Ovary (tissue), 9 donors: ENCODE data around the gene ZSWIM6. TPM values are rescaled to one million over a fixed set of nuclear protein-coding genes. Genes with fewer than 3 reads are reported as not detected.

Experiments
- DNase-seq, 5 donors: peaks; one replicate each; pipeline ENCODE4 v3.0.0-alpha.2; 2019 to 2020
- H3K27ac ChIP-seq, 2 donors: fragments of 200-600 bp; one replicate each; pipeline versions ENCODE4 v1.5.1 to v1.8.0; 2019 to 2022
- H3K27me3 ChIP-seq: fragments of 200-600 bp; one replicate; pipeline ENCODE4 v1.8.0; 2022
- H3K36me3 ChIP-seq: fragments of 200-600 bp; sonication (generic); one replicate; pipeline ENCODE4 v1.5.1; 2019
- H3K4me1 ChIP-seq: one replicate; pipeline ENCODE4 v1.8.1; 2013; ENCODE audit warnings: mild to moderate bottlenecking, moderate library complexity; ENCODE audit not compliant: insufficient read depth
- H3K4me3 ChIP-seq: fragments of 200-600 bp; sonication (generic); one replicate; pipeline ENCODE4 v1.5.1; 2017
- H3K9me3 ChIP-seq, 2 donors: fragments of 200-600 bp in 1 of 2; sonication (generic) in 1 of 2; one replicate each; pipeline versions ENCODE4 v1.5.1 to v1.8.1; 2013 to 2019; ENCODE audit warnings: mild to moderate bottlenecking in 1 of 2, moderate library complexity in 1 of 2
- CTCF ChIP-seq, 3 donors: fragments of 450-650 bp in 2 of 3; fragments of 200-600 bp in 1 of 3; IDR thresholded peaks; one replicate each; pipeline versions ENCODE4 v1.5.1 to v1.8.0; 2016 to 2022; ENCODE audit warnings: antibody characterized with exemption in 3 of 3, mild to moderate bottlenecking in 1 of 3
- EP300 ChIP-seq: sonication (generic); formaldehyde crosslinking; IDR thresholded peaks from one replicate; pipeline ENCODE4 v1.6.1; 2017; ENCODE audit warnings: antibody characterized with exemption
- POLR2A ChIP-seq: fragments of 450-650 bp; IDR thresholded peaks from one replicate; pipeline ENCODE4 v1.6.1; 2017; ENCODE audit warnings: antibody characterized with exemption, mild to moderate bottlenecking, moderate library complexity
- WGBS, 3 donors: extraction: QIAGEN DNeasy Blood & Tissue Kit in 1 of 3; methylation state at CpG; one replicate each; pipeline versions ENCODE4 v1.1.5 to v1.1.7; 2013 to 2017; 5-methylcytosine and 5-hydroxymethylcytosine counted together
- intact Hi-C, 4 donors: fragments of 100-400 bp; cut with DNase I; formaldehyde crosslinking; loops; one replicate each; pipeline versions ENCODE4 v1.11.0 to v1.15.1; 2022 to 2023
- polyA plus RNA-seq, 2 donors: library from polyadenylated mRNA; stranded (reverse); fragments of 200-250 nt in 1 of 2; fragments of 350-450 nt in 1 of 2; fragmentation: Illumina TruSeq in 1 of 2; extraction: RNeasy Lipid Tissue Mini Kit (QIAGEN cat#74804) in 1 of 2; gene quantifications; one replicate each; pipeline ENCODE4 v1.2.3, GENCODE V29; 2013 to 2014
- total RNA-seq, 7 donors: library from RNA; depleted of rRNA in 2 of 7; stranded (reverse); fragments of >200 nt in 2 of 7; fragmentation: NEBNext Ultra II Directional in 3 of 7; extraction: Animal tissue kit (Norgen Biotek cat#: 25700) in 3 of 7; gene quantifications; one replicate each; pipeline versions ENCODE4 v1.1.0 to v1.2.4, GENCODE V29; 2016 to 2023
- donor health status: DM: no; HTN: no; CAD: no; lungs with moderate emphysema.
- donor health status: DM: no; HTN: no; CAD: no.
- donor health status: Bipolar disorder and iron deficiency.
- donor health status: DM: yes; HTN: yes; CAD: no.
- donor health status: DM: no; HTN: no; CAD: no.
- donor health status: DM: yes; HTN: yes; CAD: no.

Gene ZSWIM6
- total and polyA plus RNA-seq, 9 donors, result 4.1 to 15.3 (median 10.6) TPM

GRCh38 chr5:61287474-61287873 lies 44.6 kb upstream of the ZSWIM6 start:
- DNase-seq, result no peak
- Histone ChIP-seq H3K27ac (no peak overlapping the region), H3K36me3 (no peaks in the 10 kb centered on the region), H3K4me1 (peaks cover 4% of the 10 kb centered on the region), H3K9me3 (no peaks in the 10 kb centered on the region), H3K4me3 (no peak overlapping the region), H3K27me3 (no peaks in the 10 kb centered on the region)
- intact Hi-C loops, result no loop called here
- no peak for TF ChIP-seq CTCF (IDR thresholded peaks at IDR 0.05)
- 84 to 87% (median 85%) methylated on average over 3 of the region's 3 CpGs for WGBS, 3 donors

DNA sequence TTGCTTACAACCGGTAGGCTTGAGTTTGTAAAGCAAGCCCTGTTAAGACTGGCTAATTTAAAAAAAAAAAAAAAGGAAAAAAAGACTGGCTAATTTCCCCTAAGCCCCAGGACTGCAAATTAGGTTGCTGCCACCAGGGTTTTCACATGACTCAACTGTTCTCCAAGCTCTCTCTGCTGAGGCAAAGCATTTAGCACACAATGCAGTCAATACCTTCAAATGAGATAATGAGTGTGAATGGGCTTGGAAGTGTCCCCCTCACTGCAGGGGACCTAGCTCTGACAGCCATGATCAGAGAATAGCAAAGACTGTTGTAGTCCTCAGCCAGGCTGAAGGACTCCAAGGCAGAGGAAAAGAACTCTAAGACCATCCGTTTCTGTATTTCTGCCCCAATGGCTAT lies 42.8 kb upstream of the ZSWIM6 start:
- 82 to 87% (median 84%) methylated on average over 2 of the region's 2 CpGs for WGBS, 3 donors

GRCh38 chr5:61289669-61290306 lies 42.3 kb upstream of the ZSWIM6 start:
- 86 to 91% (median 90%) methylated on average over 7 of the region's 7 CpGs for WGBS, 3 donors
- DNase-seq, result no peak
- TF ChIP-seq POLR2A (no peak), EP300 (no peak), CTCF (IDR thresholded peaks at IDR 0.05) (no peak)
- Histone ChIP-seq H3K9me3 (no peaks in the 10 kb centered on the region), H3K27me3 (no peaks in the 10 kb centered on the region), H3K27ac (no peak overlapping the region), H3K4me3 (no peak overlapping the region), H3K4me1 (peaks cover 4% of the 10 kb centered on the region), H3K36me3 (no peaks in the 10 kb centered on the region)
- intact Hi-C loops, result no loop called here

More for the DNA sequence above, 42.8 kb upstream of the ZSWIM6 start:
- no peak for TF ChIP-seq EP300
- no peak for TF ChIP-seq CTCF (IDR thresholded peaks at IDR 0.05)
- no peak for TF ChIP-seq POLR2A
- no peaks in the 10 kb centered on the region for H3K27me3 ChIP-seq
- no peak overlapping the region for H3K4me3 ChIP-seq
- no peak overlapping the region for H3K27ac ChIP-seq
- no peaks in the 10 kb centered on the region for H3K9me3 ChIP-seq
- peaks cover 4% of the 10 kb centered on the region for H3K4me1 ChIP-seq
- H3K36me3 ChIP-seq, result no peaks in the 10 kb centered on the region
- intact Hi-C loops, result no loop called here
- DNase-seq, result no peak

DNA sequence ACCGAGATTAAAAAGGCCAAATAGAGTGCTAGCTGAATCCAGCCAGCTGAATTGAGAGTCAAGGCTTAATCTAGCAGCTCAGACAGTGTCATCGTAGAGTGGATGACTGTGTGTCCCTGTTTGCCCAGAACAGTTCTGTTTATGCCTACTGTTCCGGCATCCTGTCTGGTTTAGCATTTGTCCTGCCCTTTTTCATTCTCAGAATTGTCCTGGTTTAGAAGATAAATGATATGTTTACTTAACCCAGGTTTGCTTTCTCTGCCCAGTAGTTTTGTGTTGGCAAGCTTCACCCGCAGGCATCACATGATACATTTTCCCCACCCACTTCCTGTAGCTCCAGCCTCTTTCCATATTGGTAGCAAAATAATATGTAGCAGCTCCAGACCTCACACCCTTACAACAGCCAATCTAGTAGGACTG lies 41.3 kb upstream of the ZSWIM6 start:
- WGBS, 3 donors, result 36 to 58% (median 50%) methylated on average over 4 of the region's 4 CpGs
- H3K27ac ChIP-seq, result no peak overlapping the region
- H3K4me3 ChIP-seq, result no peak overlapping the region
- no peaks in the 10 kb centered on the region for H3K27me3 ChIP-seq
- TF ChIP-seq POLR2A (no peak), CTCF (IDR thresholded peaks at IDR 0.05) (no peak), EP300 (no peak)
- H3K36me3 ChIP-seq, result no peaks in the 10 kb centered on the region
- intact Hi-C loops, result no loop called here
- peaks cover 4% of the 10 kb centered on the region for H3K4me1 ChIP-seq
- no peak for DNase-seq
- no peaks in the 10 kb centered on the region for H3K9me3 ChIP-seq
